Activated gamma-delta T cell treated with Interleukin-2 at 50 U/mL for 16 hours (primary cell): Measurements from ENCODE around the gene OR6V1.
A peak's percentile ranks its signal among the peaks of the same experiment; 100 is the strongest.

ENCODE experiments used
- DNase-seq: peaks from one replicate; pipeline ENCODE4 v3.0.0-alpha.2; 2020

OR6V1 gene, protein sequence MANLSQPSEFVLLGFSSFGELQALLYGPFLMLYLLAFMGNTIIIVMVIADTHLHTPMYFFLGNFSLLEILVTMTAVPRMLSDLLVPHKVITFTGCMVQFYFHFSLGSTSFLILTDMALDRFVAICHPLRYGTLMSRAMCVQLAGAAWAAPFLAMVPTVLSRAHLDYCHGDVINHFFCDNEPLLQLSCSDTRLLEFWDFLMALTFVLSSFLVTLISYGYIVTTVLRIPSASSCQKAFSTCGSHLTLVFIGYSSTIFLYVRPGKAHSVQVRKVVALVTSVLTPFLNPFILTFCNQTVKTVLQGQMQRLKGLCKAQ

DNA sequence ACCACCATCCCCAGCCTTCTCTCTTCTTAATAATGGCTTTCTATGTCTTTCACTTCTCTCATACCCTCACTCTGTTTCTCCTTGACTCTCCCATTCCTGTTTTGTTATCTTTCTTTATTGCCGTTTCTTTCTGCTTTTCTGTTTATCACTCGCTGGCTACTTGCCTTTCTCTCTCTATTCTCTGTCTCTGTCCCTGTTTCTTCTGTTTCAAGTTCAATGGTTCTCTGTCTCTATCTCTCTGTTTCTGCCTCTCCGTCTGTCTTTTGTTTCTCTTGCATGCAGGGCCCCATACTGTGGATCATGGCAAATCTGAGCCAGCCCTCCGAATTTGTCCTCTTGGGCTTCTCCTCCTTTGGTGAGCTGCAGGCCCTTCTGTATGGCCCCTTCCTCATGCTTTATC is at the start of gene OR6V1:
TSS of gene OR6V1 (plus strand) at position 301 of the 400 bp plus-strand sequence. CDS start at position 301, 0 bp downstream.
- DNase-seq = no peak

DNA sequence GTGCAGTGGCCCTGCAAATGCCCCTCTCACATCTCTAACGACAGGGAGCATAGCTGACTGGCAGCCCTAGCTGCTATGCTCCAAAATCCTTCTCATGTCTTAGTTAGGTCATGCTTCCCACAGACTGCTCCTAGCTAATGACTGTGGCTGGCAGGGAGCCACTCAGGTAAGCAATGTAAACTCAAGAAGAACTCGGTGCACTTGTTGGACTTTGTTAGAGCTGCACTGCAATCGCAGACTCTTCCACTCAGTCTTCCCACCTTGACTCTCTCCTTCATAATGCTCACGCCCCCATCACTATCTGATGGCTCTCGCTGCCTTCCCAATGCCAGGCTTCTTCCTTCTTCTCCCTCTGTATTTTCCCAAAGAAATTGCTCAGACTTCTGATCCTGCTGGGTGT is 49.2 kb upstream of the OR6V1 start:
- DNase-seq = no peak

DNA sequence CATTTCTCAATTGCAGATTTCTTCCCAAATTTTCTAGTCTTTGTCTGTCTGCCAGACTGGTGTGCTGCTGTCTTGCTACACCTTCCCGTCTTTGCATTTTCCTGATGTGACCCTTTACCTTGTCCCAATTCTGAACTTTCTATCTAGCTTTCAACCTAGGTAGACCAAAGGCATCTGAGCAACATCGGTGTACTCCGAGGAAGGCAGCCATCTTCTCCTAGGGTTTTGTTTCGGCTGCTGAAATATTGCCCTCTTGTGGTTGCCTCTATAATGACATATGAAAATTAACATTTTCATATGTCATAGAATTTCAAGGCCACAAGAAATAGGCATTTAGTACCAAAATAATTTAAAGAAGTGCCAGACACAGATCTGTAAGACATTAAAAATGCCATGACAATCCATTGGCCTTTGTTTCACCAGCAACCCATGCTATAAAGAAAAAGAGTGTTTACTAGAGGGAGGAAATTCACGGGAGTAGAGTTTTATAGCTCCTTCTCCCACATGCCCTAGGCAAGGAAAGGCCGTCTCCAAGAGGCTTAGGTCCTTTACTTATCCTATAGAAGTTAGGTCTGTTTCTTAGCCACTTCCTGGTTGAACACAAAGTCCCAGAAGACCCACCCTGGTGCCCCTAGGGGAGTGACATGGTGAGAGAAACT is 48.6 kb upstream of the OR6V1 start:
- DNase-seq = peak; percentile 26

DNA sequence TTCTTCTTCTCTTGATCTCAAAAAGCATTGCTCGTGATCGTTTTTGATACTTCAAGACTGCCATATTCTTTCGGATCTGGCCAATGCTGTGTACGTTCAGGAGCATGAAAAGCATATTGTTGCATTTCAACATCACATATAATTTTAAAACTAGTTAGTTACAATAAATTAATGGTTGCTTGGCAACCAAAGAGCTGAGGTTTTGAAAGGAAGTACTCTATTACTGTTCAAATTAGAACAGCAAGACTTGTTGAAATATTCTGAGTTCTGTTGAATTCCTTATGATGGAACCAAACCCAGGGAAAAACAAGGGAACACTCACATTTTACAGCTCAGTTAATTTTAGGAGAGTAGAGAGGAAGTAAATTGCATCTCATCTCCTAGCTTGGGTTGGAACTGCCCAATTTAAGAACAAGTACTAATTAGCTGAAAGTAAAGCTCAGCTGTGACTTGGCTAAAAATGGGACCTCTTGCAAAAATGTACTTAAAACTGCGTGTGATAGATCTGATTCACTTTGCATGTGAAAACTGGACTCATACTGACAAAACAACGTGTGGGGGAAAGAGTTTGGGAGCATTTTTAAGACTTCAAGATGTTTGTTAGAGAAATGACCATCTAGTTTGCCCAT is 46.4 kb upstream of the OR6V1 start:
- no peak for DNase-seq

DNA sequence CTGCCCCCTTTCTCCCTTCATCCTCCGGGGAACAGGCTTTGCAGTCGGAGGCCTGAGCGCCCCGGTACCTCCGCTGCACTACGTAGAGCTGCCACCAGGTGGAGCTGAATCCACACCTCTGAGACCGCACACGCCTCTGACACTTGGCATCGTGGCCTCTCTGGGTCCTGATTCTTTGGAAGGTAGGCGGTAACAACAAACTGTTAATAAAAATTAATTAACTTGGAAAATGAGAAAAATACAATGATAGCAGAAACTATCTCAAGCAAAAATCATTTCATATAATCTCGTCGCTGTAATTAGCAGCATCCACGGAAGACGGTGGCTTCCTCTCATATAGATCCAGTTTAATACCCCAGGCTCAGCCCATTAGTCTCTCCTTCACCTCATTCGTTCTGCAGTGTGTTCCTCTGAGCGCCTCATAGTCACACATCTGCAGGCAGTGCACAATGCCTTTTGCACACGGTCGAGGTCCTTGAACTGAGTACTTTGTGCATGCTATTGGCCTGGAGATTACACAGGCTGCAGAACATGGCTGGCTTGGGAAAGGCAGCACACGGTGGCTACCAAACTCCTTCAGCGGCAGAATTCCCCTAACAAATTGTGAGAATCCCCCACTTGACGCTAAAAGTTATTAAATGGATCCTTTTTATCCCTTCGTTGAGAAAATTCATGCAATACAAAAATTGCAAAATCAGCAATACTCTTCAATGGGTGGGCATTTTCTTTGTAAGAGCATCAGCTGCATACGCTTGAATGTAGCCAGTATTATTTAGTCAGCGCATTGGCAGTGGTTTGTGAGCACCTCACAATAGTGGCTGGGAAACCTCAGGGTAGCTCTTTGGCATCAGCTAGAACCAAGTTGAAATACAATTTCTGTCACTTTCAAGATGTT is 43.9 kb upstream of the OR6V1 start:
- peak; percentile 81 for DNase-seq

DNA sequence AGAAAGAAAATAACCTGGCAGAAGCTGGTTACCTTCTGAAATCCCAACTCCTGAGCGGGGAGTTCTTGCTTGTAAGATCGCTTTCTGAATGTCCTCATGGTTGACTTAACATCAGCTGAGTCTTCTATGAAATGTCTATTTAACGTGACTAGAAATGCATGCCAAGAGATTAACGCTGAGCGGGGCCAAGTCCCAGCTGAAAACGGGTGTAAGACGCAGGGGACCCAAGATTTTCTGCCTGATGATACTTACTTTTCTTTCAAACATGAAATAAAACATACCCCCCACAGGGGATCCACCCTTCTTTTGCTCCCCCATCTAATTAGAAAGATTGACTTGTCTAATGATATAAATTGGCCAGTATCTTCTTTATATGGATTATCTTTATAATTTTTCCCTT is 40.1 kb upstream of the OR6V1 start:
- no peak for DNase-seq

DNA sequence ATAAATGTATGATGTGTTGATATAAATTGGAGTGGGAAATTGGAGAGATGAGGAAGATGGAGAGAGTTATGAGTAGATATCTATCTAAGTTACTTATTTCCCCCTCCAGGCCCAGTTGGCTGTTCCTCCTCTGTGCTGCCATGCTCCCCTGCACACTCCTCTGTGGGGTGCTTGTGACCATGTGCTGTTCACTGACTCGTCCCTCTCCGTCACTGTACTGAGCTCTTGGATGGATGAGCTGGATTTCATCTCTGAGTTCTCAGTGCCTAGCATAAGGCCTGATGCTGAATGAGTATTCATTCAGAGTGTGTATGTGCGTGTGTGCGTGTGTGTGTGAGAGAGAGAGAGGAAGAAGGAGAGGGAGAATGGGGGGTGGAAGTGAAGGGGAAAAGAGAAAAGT is 39.7 kb upstream of the OR6V1 start:
- DNase-seq = no peak

DNA sequence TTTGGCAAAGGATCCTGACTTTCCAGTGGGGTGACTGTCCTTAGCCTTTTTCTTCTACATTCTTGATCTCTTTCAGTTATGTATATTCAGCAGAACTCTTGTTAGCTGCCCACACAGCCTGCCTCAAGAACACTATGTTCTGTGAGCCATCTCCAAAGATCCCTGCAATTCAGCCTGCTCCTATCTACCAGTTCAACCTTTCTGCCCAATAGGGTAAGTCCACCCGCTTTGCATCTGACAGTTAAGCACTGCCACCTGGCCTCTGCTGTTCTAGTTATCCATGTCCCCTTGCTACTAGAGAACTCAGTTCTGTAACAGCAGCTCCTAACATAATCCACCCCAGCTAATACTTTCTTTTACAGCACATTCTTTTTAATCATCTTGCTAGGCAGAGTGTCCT is 38.7 kb upstream of the OR6V1 start:
- no peak for DNase-seq

DNA sequence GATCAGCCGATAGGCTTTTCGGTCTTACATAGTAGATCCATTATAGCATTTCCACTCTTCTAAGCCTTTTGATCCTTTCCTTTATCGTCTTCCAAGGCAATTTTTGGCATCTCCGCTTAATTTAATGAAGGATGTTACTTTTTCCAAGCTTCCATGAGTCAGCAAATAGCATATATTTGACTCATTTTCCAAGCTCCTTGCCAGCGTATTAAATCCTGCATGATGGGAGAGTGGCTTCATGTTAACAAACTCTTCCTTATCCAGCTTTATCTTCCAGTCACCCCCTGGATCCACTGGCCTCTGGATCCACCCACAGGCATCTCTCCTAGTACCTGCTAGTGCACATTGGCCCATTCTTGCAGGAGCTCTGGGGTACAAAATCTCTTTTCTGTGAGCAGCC is 38.2 kb upstream of the OR6V1 start:
- DNase-seq = no peak

DNA sequence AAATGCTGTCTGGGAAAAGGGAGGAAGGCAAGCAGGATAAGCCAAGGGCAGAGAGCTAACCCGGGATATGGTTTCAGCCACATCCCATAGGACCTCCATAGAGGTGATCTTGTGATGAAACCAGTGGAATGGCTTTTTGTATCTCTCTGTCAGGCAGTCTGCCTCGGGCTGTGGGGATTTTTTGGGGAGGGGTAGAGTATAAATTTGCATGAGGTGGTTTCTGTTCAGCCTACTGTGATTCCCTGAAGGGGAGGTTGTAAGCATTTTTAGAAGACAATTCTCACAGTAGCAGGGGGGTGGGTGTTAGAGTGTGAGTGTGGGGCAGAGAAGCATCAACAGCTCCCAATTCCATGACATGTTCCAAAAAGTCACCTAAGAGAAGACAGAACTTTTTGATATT is 37.1 kb upstream of the OR6V1 start:
- no peak for DNase-seq

DNA sequence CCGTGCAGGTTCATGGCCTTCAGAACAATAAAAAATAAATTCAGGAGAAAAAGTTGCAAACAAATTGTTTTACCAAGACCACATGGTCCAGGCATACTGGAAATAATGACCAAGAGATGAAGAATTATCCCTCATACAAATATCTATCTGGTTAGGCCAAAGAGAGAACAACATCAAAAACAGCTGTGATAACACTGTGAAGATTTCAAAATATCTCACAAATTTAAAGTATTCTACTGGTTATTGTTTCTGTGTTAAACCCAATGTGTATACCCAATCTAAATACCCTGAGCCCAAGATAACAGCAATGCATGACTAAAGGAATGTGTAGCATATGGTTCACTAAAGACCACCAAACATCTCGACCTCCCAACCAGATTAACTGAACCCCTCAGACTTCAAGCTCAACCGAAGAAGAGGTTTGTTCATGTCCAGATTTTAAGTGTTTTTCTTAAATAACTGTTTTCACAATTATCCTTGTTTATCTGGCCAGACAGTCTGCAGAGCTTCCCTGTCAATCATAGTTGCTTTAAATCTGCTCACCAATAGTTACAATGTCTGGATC is 36.1 kb upstream of the OR6V1 start:
- DNase-seq = no peak

DNA sequence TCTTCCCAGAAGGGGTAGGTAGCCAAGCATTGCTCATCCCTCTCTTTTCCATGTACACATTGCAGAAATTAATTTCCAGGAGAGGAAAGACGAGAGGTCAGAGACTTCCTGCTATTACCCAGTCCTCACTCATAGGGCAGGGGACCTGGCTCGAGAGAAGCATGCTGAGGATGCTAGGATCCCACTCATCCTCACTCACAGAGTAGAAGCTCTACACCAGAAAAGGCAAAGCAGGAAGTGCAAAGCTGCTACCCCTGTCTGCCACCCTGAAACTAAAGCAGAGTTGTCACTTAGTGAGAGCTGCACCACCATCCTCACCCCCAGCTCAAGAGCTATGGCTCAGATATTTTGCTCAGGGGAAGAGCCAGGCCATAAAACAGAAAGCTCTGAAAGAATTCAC is 35.1 kb upstream of the OR6V1 start:
- DNase-seq = no peak

DNA sequence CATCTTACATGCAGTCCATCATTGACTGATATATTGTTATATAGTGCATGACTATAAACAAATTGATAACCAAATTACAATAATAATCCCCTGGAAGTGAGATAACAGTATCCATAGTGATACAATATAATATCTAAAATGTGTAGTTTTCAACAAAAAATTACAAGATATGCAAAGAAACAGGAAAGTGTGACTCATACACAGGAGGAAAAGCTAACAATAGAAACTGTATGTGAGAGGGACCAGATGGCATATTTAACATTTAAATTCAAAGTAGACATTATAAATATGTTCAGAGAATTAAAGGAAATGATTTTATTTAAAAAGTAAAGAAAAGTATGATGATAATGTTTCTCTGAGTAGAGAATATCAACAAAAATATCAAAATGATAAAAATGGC is 33.2 kb upstream of the OR6V1 start:
- no peak for DNase-seq

DNA sequence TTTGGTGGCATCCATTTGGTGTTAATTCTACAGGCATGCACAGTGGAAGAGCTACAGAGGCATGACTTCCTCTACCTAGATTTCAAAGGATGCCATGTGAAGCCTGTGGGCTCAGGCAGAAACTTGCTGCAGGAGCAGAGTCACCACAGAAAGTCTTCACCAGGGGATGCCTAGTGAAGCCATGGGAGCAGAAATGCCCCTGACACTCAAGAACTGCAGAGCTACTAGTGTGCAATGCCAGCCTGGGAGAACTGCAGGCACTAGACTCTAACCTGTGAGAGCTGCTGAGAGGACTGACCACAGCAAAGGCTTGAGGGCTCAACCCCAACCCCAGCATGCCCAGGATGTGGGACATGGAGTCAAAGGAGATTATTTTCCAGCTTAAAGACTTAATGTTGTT is 29.1 kb upstream of the OR6V1 start:
- DNase-seq = no peak

DNA sequence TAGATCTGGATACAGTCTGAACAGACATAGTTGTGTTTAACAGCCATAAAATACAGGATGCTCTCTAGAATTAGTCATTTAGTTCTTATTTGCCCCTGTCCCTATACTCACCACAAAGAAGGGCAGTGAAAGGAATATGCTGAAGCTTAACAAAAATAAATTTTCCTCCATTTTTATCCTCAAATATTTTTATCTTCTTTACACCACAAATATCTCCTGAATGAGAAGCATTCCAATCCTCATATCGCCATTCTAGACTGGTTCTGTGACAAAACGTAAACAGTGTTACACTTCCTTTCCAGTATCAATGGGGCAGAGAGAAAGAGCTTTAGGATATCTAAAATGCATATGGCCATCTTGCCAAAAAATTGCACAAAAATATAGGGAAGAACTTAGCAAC is 26.8 kb upstream of the OR6V1 start:
- DNase-seq = no peak

DNA sequence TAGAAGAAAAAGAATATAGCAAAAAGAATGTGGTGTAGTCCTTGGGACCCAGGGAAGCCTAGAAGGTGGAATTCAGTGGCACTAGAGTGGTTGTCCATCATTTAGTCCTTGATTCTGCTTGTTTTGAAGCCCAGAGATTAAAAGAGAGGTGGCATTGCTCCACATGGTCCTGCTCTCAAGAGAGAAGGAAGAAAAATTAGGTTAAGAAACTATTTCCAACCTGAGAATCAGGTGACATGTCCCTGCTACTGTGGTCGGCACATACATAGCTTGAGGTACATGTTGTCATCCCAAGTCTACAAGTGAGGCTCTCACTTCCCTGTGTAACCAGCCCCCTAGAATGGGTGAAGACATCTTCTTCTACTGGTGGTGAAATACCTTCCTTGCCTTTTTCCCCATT is 25.1 kb upstream of the OR6V1 start, which contains the start of gene OR9A2:
TSS of gene OR9A2 (minus strand) at position 101 of the 400 bp plus-strand sequence. CDS start at position 101, 0 bp downstream.
- DNase-seq = no peak

DNA sequence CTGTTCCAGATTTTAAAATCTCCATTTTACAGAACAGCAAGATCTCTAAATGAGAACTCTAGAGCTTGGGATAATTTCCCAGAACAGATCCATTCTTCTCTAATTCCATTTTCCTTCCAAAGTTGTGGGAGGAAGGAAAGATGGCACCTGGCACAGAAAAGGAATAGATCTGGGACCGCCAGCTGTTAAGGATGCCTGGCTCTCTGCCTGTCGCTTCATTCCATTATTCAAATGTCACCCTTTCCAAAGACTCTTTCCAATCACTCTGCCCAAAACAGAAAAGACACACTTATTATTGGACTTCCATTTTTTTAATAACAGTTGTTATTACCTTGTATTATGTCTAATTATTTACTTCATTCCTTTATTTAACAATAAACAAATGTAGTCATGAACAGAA is 24.5 kb upstream of the OR6V1 start:
- DNase-seq = no peak

DNA sequence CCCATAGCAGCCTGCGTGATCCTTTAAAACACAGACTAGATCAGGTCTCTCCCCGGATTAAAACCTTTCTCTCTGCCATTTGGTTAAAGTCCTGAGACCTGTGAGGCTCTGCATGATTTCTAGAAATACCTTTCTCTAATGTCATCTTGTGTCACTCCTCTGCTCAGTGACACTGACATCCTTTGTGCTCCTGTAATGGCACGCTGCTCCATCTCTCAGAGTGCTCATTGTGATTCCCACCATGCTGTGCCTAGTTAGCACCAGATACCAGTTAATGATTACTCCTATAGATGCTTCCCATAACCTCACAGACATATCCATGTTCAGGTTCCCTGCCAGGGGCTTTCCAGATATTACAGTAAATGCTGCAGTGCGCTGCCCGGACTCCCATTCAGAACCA is 13.5 kb upstream of the OR6V1 start:
- no peak for DNase-seq

DNA sequence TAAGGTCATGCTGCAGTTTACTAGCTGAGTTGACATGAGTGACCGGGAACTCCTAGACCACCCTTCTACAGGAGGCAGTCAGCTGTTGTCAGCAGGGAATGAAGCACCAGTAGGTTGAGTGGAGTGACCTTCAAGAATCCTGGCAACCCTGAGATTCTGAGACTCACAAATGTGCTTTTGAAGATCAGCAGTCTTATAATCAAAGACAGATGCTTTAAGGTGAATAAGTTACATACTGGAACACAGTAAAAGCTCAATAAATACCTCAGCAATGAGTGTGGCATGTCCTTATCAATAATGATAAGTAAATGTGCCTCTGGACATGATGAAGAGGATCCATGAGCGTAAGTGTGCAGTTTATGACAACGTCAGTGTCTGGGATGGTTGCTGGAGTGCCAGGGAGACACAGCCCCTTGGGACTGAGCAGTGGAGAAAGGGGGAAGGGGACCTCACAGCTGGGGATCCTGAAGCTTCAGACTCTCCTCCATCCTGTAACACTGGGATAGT is 11.9 kb upstream of the OR6V1 start:
- no peak for DNase-seq

DNA sequence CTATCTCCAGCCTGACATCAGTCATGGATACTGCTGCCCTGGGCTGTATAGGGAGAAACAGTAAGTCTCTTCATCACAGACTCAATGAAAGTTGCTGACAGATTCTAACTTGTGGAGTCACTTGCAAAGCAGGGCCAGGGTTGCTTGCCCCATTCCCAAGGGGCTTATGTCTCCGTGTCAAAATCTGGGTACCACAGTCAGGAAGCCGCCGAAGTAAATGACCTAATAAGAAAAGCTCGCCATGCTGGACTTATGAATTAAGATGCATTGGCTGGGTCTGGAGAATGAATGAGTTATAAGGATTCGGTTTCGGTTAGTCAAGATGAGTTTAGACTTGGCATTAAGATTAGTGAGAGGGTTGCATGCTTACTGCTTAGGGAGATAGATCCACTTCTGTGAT is 10.8 kb upstream of the OR6V1 start:
- no peak for DNase-seq

DNA sequence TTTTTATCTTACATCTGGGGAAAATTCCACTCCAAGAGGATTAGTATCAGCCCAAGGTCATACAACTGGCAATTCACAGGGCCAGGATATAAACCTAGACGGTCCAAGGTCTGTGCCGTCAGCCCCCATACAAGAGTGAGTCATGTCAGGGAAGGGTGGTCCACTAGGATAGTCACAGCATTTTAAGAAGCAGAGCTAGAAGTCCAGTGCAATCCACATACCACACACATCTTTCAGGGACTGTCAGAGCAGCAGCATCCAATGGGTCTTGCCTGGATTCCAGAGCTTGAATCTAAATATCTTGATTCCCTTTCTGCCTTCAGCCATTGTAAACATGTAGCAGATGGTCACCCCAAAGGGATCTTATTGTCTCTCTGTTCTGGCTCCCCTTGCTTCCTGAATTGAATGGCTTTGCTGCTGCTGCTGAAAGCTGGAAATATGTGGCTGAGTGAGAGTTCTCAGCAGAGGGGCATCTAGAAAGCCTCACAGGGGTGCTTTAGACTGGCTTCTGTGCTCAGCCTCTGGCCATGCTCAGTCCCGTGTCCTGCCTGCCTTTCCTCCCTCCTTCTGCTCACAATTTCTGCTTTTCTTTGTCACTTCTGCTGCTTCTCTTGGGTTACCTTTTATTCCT is 9.9 kb upstream of the OR6V1 start:
- DNase-seq = no peak

DNA sequence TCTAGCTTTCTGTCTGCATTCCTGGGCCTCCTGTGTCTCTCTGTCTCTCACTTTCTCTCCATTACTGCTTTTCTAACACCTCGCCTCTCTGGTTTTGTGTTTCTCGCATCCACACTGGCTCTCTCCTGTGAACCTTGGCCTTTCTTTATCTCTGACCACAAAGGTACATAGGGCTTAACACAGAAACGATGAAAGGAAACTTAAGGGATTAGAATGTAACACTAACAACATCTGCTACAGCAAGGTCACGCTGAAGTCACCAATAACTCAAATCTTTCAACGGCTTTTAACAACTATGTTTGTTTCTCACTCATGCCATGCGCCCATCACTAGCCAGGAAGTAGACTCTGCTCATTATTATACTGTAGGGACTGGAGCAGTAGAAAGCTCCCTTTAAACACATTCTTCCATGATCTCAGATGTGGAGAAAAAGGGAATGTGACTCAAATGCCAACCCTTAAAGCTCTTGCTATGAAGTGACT is 9.3 kb upstream of the OR6V1 start:
- DNase-seq = no peak
